Neutrophil (primary cell): Measurements from ENCODE around the gene NFATC2.

Source experiments
- H3K27ac ChIP-seq: fragments of 200-600 bp; sonication (generic); 2 replicates; pipeline ENCODE4 v1.5.1; 2016; ENCODE audit warnings: mild to moderate bottlenecking, moderate library complexity
- H3K27me3 ChIP-seq: fragments of 200-600 bp; sonication (generic); 2 replicates; pipeline ENCODE4 v1.6.0; 2016; ENCODE audit warnings: mild to moderate bottlenecking
- H3K36me3 ChIP-seq: fragments of 200-600 bp; sonication (generic); 2 replicates; pipeline ENCODE4 v1.5.1; 2017
- H3K4me1 ChIP-seq, 2 experiments: fragments of 200-600 bp in 1 of 2; sonication (generic) in 1 of 2; 1 replicate in 1 of 2; 2 replicates in 1 of 2; pipeline versions ENCODE4 v1.5.1 to v1.6.1; 2013 to 2016; ENCODE audit warnings: low read depth in 1 of 2, low read length in 1 of 2, mild to moderate bottlenecking in 1 of 2, moderate library complexity in 1 of 2; ENCODE audit not compliant: control insufficient read depth in 1 of 2, insufficient read depth in 1 of 2
- H3K4me3 ChIP-seq, 2 experiments: fragments of 200-600 bp in 1 of 2; sonication (generic) in 1 of 2; 1 replicate in 1 of 2; 2 replicates in 1 of 2; pipeline ENCODE4 v1.5.1; 2013 to 2016; ENCODE audit warnings: low read depth in 1 of 2, low read length in 1 of 2, mild to moderate bottlenecking in 1 of 2, moderate library complexity in 1 of 2
- H3K9me3 ChIP-seq: fragments of 200-600 bp; sonication (generic); 2 replicates; pipeline ENCODE4 v1.5.1; 2016
- CTCF ChIP-seq: fragments of 200-600 bp; sonication (generic); IDR thresholded peaks from 2 replicates; pipeline ENCODE4 v1.5.1; 2016; ENCODE audit warnings: antibody characterized with exemption

Gene NFATC2

GRCh38 chr20:51432251-51432784 lies 110.2 kb downstream of the NFATC2 start:
- peaks cover 15% of the 10 kb centered on the region for H3K27me3 ChIP-seq
- no peaks in the 10 kb centered on the region for H3K4me1 ChIP-seq

GRCh38 chr20:51431321-51431720 lies 111.2 kb downstream of the NFATC2 start:
- H3K36me3 ChIP-seq: no peaks in the 10 kb centered on the region
- TF ChIP-seq CTCF: no peak
- H3K4me3 ChIP-seq: no peak overlapping the region
- H3K4me1 ChIP-seq: no peaks in the 10 kb centered on the region
- peaks cover 15% of the 10 kb centered on the region for H3K27me3 ChIP-seq
- no peaks in the 10 kb centered on the region for H3K9me3 ChIP-seq
- H3K27ac ChIP-seq: no peak overlapping the region

More at GRCh38 chr20:51432251-51432784, 110.2 kb downstream of the NFATC2 start:
- Histone ChIP-seq H3K9me3 (no peaks in the 10 kb centered on the region), H3K4me3 (no peak overlapping the region), H3K36me3 (no peaks in the 10 kb centered on the region), H3K27ac (no peak overlapping the region)
- TF ChIP-seq CTCF: no peak

- H3K36me3 ChIP-seq: no peaks in the 10 kb centered on the region
- H3K4me3 ChIP-seq: no peak overlapping the region
- H3K27me3 ChIP-seq: peaks cover 15% of the 10 kb centered on the region
- H3K9me3 ChIP-seq: no peaks in the 10 kb centered on the region
- no peak for TF ChIP-seq CTCF
- no peaks in the 10 kb centered on the region for H3K4me1 ChIP-seq
- H3K27ac ChIP-seq: no peak overlapping the region
Observed at GRCh38 chr20:51430198-51430950, 112.1 kb downstream of the NFATC2 start.

- Histone ChIP-seq H3K27me3 (peaks cover 15% of the 10 kb centered on the region), H3K27ac (no peak overlapping the region), H3K4me1 (no peaks in the 10 kb centered on the region), H3K36me3 (no peaks in the 10 kb centered on the region), H3K4me3 (no peak overlapping the region), H3K9me3 (no peaks in the 10 kb centered on the region)
- TF ChIP-seq CTCF: no peak
Observed at GRCh38 chr20:51429696-51430095, 112.8 kb downstream of the NFATC2 start.

GRCh38 chr20:51429144-51429482 lies 113.4 kb downstream of the NFATC2 start:
- H3K4me1 ChIP-seq: no peaks in the 10 kb centered on the region
- H3K9me3 ChIP-seq: no peaks in the 10 kb centered on the region
- H3K36me3 ChIP-seq: no peaks in the 10 kb centered on the region
- no peak for TF ChIP-seq CTCF
- no peak overlapping the region for H3K27ac ChIP-seq
- H3K27me3 ChIP-seq: peaks cover 15% of the 10 kb centered on the region
- no peak overlapping the region for H3K4me3 ChIP-seq
